Astrocyte (in vitro differentiated cells and primary cell): Measurements from ENCODE around the gene DHX16. TPM values are rescaled to one million over a fixed set of nuclear protein-coding genes. Genes with fewer than 3 reads are reported as not detected.

Source experiments
- DNase-seq: peaks from one replicate; pipeline ENCODE4 v3.0.0-alpha.2; 2010; ENCODE audit warnings: low read depth
- FAIRE-seq: peaks from 2 replicates; lab custom pipeline; 2011; peaks lifted over from hg19 to GRCh38; lab: Jason Lieb, UNC
- H2AFZ ChIP-seq: 2 replicates; pipeline ENCODE4 v1.6.0; 2012; ENCODE audit warnings: low read depth, low read length, inconsistent platforms
- H3K27ac ChIP-seq: 2 replicates; pipeline ENCODE4 v1.5.1; 2011; ENCODE audit warnings: low read depth, low read length, inconsistent platforms
- H3K27me3 ChIP-seq: 2 replicates; pipeline ENCODE4 v1.6.0; 2011; ENCODE audit warnings: low read length, inconsistent platforms; ENCODE audit not compliant: insufficient read depth
- H3K36me3 ChIP-seq: 2 replicates; pipeline ENCODE4 v1.5.1; 2011; ENCODE audit warnings: low read length, inconsistent platforms; ENCODE audit not compliant: insufficient read depth
- H3K4me1 ChIP-seq: 2 replicates; pipeline ENCODE4 v1.5.1; 2011; ENCODE audit warnings: low read length, inconsistent platforms; ENCODE audit not compliant: insufficient read depth
- H3K4me2 ChIP-seq: 2 replicates; pipeline ENCODE4 v1.6.0; 2012; ENCODE audit warnings: low read length, inconsistent platforms
- H3K4me3 ChIP-seq: 2 replicates; pipeline ENCODE4 v1.5.1; 2011; ENCODE audit warnings: low read depth, mild to moderate bottlenecking, low read length, inconsistent platforms; ENCODE audit not compliant: insufficient read depth
- H3K79me2 ChIP-seq: 2 replicates; pipeline ENCODE4 v1.6.0; 2012; ENCODE audit warnings: mild to moderate bottlenecking, low read length, inconsistent platforms; ENCODE audit not compliant: insufficient read depth
- H3K9ac ChIP-seq: 2 replicates; pipeline ENCODE4 v1.6.0; 2012; ENCODE audit warnings: mild to moderate bottlenecking, low read length, inconsistent platforms
- H3K9me3 ChIP-seq: 2 replicates; pipeline ENCODE4 v1.5.1; 2012; ENCODE audit warnings: low read depth, mild to moderate bottlenecking, low read length, inconsistent platforms; ENCODE audit not compliant: insufficient read depth
- H4K20me1 ChIP-seq: 2 replicates; pipeline ENCODE4 v1.6.0; 2012; ENCODE audit warnings: low read length, inconsistent platforms; ENCODE audit not compliant: insufficient read depth
- H3K27ac Mint-ChIP-seq: one replicate; pipeline ENCODE4 v1.8.0; 2021; ENCODE audit warnings: mild to moderate bottlenecking, mixed read lengths; ENCODE audit not compliant: unreplicated experiment
- H3K27me3 Mint-ChIP-seq: one replicate; pipeline ENCODE4 v1.8.0; 2021; ENCODE audit warnings: low read depth, mixed read lengths; ENCODE audit not compliant: unreplicated experiment
- H3K36me3 Mint-ChIP-seq: one replicate; pipeline ENCODE4 v1.8.0; 2021; ENCODE audit warnings: low read depth, mixed read lengths; ENCODE audit not compliant: unreplicated experiment
- H3K4me1 Mint-ChIP-seq: one replicate; pipeline ENCODE4 v1.8.0; 2021; ENCODE audit warnings: low read depth, mixed read lengths; ENCODE audit not compliant: unreplicated experiment
- H3K4me3 Mint-ChIP-seq: one replicate; pipeline ENCODE4 v1.8.0; 2021; ENCODE audit warnings: mild to moderate bottlenecking, moderate library complexity, mixed read lengths; ENCODE audit not compliant: unreplicated experiment
- H3K9me3 Mint-ChIP-seq: one replicate; pipeline ENCODE4 v1.8.0; 2021; ENCODE audit warnings: mild to moderate bottlenecking, mixed read lengths; ENCODE audit not compliant: unreplicated experiment
- EZH2 ChIP-seq: IDR thresholded peaks from 2 replicates; pipeline ENCODE4 v1.6.1; 2012; ENCODE audit warnings: mild to moderate bottlenecking, low read length, inconsistent platforms; ENCODE audit not compliant: insufficient read depth
- total RNA-seq: library from RNA; stranded (reverse); gene quantifications from 2 replicates; pipeline ENCODE4 v1.2.1, GENCODE V29; 2021
- TF ChIP-seq, protein P1 (sequence below): IDR thresholded peaks from 2 replicates; pipeline ENCODE4 v1.5.1; 2011; ENCODE audit warnings: low read depth, mild to moderate bottlenecking, inconsistent platforms, low read length, moderate library complexity; ENCODE audit not compliant: insufficient read depth

Gene DHX16
- total RNA-seq, 1 donor from 2014 or later = 30.0 TPM

DNA sequence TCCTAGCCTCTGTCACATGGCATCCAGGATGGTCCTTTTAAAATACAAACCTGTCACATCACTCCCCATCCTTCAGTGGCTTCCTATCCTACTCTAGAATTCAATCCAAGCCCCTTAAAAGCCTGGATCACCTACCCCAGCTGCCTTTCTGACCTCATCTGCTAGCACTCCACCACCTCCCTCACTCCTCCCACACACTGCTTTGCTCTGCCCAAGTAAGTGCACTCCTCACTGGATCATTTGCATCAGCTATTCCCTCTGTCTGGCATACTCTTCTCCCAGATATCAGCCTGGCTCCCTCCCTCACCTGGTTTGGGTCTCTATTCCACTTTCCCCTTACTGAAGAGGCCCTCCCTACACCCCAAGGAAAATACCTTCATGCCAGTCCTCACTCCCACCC lies 15.4 kb downstream of the DHX16 start:
- no peak overlapping the region for H3K4me3 ChIP-seq
- TF ChIP-seq, protein P1, sequence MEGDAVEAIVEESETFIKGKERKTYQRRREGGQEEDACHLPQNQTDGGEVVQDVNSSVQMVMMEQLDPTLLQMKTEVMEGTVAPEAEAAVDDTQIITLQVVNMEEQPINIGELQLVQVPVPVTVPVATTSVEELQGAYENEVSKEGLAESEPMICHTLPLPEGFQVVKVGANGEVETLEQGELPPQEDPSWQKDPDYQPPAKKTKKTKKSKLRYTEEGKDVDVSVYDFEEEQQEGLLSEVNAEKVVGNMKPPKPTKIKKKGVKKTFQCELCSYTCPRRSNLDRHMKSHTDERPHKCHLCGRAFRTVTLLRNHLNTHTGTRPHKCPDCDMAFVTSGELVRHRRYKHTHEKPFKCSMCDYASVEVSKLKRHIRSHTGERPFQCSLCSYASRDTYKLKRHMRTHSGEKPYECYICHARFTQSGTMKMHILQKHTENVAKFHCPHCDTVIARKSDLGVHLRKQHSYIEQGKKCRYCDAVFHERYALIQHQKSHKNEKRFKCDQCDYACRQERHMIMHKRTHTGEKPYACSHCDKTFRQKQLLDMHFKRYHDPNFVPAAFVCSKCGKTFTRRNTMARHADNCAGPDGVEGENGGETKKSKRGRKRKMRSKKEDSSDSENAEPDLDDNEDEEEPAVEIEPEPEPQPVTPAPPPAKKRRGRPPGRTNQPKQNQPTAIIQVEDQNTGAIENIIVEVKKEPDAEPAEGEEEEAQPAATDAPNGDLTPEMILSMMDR = no peak
- no peak for TF ChIP-seq EZH2
- no peak for DNase-seq
- FAIRE-seq = no peak
- peak overlapping the region; percentile 37 for H3K9ac ChIP-seq
- H4K20me1 ChIP-seq = peaks cover 5% of the 10 kb centered on the region
- no peaks in the 10 kb centered on the region for H3K79me2 ChIP-seq
- no peak overlapping the region for H3K27ac ChIP-seq
- H3K27me3 ChIP-seq = no peaks in the 10 kb centered on the region
- no peak overlapping the region for H3K4me2 ChIP-seq
- peaks cover 33% of the 10 kb centered on the region for H3K4me1 Mint-ChIP-seq
- H3K36me3 ChIP-seq = peaks cover 53% of the 10 kb centered on the region
- no peaks in the 10 kb centered on the region for H3K27me3 Mint-ChIP-seq
- H3K9me3 ChIP-seq = no peaks in the 10 kb centered on the region
- peaks cover 14% of the 10 kb centered on the region for H3K4me1 ChIP-seq
- no peak overlapping the region for H2AFZ ChIP-seq
- H3K9me3 Mint-ChIP-seq = no peaks in the 10 kb centered on the region
- H3K27ac Mint-ChIP-seq = peak overlapping the region; percentile 75
- H3K4me3 Mint-ChIP-seq = peak overlapping the region; percentile 11
- H3K36me3 Mint-ChIP-seq = peaks cover 40% of the 10 kb centered on the region

DNA sequence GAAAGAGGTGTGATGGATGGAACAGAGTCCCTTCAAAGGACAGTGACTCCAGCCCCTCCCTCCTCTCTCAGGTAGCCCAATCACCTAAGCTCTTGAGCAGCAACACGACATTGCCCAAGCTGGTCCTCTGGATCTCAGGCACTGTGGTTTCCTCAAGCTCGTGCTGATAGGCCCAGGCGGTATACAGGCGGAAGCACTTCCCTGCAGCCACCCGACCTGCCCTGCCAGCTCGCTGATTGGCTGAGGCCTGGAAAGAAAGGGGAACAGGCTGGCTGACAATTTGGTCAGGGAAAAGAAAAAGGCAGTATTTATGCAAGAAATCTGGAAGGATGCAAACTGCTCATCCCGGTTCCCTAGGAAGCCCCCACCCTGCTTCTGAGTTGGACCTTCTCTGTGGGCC lies 16.3 kb downstream of the DHX16 start:
- Mint-ChIP-seq H3K4me1 (peaks cover 33% of the 10 kb centered on the region), H3K36me3 (peaks cover 34% of the 10 kb centered on the region), H3K9me3 (no peaks in the 10 kb centered on the region), H3K27me3 (no peaks in the 10 kb centered on the region), H3K27ac (peak overlapping the region; percentile 18), H3K4me3 (no peak overlapping the region)
- Histone ChIP-seq H3K9me3 (no peaks in the 10 kb centered on the region), H3K27ac (peak overlapping the region; percentile 5), H3K4me2 (no peak overlapping the region), H3K4me3 (no peak overlapping the region), H3K79me2 (no peaks in the 10 kb centered on the region), H3K4me1 (peaks cover 14% of the 10 kb centered on the region), H4K20me1 (peaks cover 5% of the 10 kb centered on the region), H3K36me3 (peaks cover 52% of the 10 kb centered on the region), H3K27me3 (no peaks in the 10 kb centered on the region), H2AFZ (no peak overlapping the region), H3K9ac (no peak overlapping the region)
- no peak for DNase-seq
- no peak for FAIRE-seq
- TF ChIP-seq, protein P1 = no peak
- no peak for TF ChIP-seq EZH2

DNA sequence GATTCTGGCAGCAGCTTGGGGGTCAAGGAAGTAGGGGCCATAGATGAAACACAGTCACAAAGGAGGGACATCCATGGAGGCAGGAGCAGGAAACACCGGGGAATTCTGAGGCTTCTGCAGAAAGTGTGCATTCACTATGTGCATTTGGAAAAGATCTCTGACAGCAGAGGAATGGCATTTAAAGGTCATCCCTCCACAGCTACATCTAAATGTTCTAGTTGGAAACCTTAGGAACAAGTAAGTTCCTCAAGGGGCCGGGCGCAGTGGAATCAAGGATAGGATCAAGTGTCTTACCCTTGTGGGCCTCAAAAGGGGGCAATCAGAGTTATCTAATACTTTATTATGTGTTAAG lies 17.1 kb downstream of the DHX16 start:
- no peaks in the 10 kb centered on the region for H3K27me3 Mint-ChIP-seq
- H3K4me1 Mint-ChIP-seq = peaks cover 33% of the 10 kb centered on the region
- no peaks in the 10 kb centered on the region for H3K9me3 Mint-ChIP-seq
- peaks cover 14% of the 10 kb centered on the region for H3K4me1 ChIP-seq
- H3K79me2 ChIP-seq = no peaks in the 10 kb centered on the region
- TF ChIP-seq, protein P1 = no peak
- no peak for TF ChIP-seq EZH2
- no peak overlapping the region for H3K4me2 ChIP-seq
- peaks cover 38% of the 10 kb centered on the region for H3K36me3 Mint-ChIP-seq
- no peak for DNase-seq
- H3K27ac Mint-ChIP-seq = peak overlapping the region; percentile 20
- peak overlapping the region; percentile 40 for H3K27ac ChIP-seq
- peaks cover 5% of the 10 kb centered on the region for H4K20me1 ChIP-seq
- no peak for FAIRE-seq
- no peak overlapping the region for H3K4me3 ChIP-seq
- no peaks in the 10 kb centered on the region for H3K27me3 ChIP-seq
- no peak overlapping the region for H3K9ac ChIP-seq
- H3K4me3 Mint-ChIP-seq = peak overlapping the region; percentile 64
- no peak overlapping the region for H2AFZ ChIP-seq
- H3K9me3 ChIP-seq = no peaks in the 10 kb centered on the region
- H3K36me3 ChIP-seq = peaks cover 50% of the 10 kb centered on the region
